Retina (tissue), 1 donor: Measurements from ENCODE around the gene LELP1.
A peak's percentile ranks its signal among the peaks of the same experiment; 100 is the strongest.

Experiments used
- DNase-seq: peaks from one replicate; pipeline ENCODE4 v3.0.0-alpha.2; 2016

LELP1 gene

DNA sequence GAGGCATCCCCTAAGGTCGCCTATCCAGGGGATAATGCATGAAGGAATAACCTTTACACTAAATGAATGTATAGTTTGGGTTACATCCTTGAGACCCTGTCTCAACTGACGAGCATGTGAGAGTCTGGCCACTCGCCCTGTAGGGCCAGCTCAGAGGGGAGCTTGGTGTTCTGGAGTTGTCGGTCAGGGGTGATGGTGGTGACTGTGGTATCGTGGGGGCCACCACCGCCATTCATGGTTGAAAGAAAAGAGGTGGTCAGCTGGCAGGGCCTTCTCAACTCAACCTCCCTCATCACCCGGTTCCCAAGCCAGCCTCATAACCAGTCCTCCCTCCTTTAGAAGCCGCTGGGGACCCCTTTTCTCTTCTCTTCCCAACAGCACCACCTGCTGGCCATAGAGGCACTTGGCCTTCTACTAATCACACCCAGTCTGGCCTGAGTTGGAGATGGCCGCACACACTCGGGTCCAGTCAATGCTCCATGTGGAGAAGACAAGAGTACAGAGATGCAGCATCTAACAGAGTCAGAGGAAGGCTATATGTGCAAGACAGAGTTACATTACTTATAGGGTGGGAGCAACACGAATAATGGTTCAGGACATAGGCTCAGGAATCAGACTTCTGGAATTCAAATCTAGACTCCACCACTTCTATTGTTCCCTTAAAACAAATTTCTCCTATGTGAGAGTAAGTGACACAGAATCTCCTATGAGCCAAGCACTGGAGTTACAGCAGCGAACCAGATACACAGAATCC, 26.0 kb downstream of the LELP1 start:
- DNase-seq = peak; percentile 57

DNA sequence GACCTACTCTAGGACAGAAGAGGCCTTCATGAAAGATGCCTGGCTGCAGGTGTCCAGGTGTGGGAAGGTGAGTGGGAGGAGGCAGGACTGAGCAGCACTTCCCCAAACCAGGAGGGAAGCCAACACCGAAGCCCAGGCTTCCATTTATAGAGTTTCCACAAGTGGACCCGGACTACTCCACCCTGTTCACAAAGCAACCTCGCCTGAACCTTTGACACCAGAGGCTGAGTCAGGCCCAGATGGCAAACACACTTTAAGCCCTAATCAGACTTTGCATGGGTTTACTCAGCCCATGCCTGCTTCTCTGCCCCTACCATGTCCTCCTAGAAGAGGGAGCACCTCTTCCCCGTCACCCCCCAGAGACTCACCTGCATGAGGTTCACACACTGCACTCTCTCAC, 28.1 kb downstream of the LELP1 start:
- no peak for DNase-seq

DNA sequence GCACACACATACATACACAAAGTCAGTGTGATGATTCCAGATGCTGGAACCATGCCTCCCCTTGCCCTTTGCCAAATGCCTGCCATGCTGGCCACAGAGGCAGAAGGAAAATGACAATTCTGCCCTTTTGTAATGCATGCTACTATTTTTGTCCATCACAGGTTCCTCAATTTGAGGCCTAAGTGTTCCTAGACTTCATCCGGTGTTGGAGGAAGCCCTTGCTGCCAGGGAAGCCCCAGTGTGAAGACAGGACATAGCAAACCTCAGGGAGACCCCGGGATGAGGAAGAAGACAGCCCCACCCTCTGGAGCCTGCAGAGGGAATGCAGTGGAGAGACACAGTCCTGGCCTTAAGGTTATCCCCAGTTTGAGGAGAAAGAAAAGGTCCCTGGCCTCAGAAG, 28.6 kb downstream of the LELP1 start:
- no peak for DNase-seq

DNA sequence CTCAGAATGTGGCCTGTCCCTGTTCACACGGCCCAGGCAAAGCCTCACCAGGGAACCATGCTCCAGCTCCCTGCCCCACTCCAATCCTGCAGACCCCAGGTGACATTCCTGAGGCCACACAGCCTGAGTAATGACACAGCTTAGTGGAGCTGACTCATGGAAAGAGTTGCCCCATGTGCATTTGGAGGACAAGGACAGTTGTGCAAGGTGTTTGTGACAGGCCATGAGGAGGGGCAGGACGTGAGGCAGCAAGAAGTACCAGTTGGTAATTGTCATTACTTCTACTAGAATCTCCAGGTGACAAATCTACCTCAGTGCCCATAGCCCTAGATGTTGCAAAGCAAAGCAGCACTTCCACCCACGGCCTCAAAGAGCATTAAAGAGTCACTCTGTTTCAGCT, 29.3 kb downstream of the LELP1 start:
- no peak for DNase-seq

DNA sequence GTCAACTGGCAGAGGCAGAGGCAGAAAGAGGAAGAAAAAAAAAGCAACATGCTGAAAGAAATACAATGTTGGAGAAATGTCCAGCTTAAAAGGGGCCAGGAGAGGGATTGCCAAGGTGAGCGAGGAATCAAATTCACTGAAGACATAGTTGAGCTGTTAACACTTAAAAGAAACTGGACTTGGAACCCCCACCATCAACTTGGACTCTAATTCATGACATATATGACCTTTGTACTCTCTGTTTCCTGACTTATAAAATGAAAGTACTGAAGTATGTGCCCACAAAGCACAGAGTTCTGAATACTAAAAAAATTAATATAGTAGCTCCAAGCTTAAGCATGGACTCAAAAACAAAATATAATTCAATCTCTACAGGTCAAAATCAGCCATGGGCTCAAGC, 30.2 kb downstream of the LELP1 start:
- no peak for DNase-seq

DNA sequence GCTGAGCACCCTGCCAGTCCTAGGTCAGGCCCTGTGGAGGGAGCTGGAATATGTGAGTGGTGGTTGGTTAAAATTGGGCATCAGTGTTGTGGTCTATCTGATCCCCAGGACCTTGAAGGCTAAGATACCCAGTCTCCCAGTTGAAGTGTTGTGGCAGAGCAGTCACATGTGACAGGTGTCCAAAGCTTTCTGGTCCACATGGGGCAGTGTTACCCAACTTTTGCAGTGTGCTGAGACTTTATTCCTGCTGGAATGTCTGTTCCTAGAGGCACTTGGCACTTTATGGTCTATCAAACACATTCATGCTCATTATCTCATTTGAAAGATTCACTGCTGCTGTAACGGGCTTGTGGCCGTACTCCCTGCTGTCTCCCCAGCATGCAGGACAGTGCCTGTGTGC, 35.3 kb downstream of the LELP1 start:
- DNase-seq = no peak

DNA sequence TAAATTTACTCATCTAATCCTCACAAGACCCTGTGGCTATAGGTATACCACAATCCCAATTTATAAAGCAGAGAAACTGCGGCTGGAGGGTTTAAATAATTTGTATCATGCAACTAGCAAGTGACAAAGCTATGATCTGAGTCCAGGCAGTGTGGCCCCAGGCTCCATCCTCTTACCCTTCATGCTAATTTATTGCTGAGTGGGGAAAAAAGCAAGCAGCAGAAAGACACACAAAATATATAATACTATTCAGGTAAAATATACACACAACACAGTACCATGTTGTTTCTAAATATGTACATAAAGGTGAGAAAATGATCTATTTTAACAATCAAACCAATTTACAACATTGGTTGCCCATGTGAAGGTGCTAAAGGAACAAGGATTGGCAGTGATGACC, 38.9 kb downstream of the LELP1 start:
- no peak for DNase-seq

DNA sequence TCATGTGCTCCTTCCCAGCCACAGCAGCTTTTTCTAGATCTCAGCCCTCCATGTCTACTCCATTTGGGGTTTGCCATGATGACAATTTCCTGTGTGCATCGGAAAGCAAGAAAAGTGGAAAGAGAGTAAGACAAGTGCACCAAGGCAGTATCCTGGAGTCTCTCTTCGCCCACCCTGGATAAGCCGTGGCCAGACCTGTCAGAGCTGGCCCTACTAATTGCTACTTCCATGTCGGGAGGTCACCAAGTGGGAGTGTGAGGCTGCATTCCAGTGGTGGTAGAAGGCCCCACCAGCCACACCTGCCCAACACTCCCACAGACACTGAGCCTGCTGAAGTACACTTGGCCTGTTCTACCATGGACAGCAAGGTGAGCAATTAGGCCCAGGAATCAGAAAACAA, 42.2 kb downstream of the LELP1 start:
- DNase-seq = no peak

DNA sequence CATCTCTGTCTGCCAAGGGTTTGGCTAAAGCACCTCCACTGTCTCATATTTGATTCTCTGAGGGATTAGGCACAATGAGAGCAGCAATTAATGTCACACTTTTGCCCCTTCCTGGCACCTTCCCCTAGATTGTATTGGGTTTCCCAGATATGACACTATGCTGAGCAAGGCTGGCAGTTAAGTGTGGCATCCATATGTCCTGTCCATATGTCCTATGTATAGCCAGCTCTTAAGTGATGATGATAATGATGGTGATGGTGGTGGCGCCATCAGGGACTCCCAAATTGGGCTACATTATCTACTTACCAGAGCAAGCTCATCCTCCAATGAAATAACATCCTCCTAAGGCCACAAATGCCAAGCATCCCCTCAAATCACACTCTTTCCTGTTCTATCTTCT, 42.8 kb downstream of the LELP1 start:
- DNase-seq = no peak

DNA sequence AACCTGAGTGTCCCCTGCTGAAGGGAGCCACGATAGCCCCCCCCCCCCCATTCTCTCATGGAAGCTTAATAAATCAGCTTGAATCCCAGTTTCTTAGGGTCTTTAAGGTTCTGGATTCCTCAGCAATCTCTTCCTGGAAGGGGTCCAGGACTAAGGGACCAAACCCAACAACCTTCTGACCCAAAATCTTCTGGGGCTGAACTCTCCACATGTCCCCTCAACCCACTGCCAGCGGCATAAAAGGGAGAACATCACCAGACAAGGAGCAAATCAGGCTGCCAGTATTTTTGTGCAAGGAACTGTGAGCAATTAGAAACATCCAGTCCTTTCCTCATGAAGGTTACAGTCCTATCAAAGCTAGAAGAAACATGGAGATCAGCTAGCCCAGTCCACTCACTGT, 43.6 kb downstream of the LELP1 start:
- DNase-seq = no peak

DNA sequence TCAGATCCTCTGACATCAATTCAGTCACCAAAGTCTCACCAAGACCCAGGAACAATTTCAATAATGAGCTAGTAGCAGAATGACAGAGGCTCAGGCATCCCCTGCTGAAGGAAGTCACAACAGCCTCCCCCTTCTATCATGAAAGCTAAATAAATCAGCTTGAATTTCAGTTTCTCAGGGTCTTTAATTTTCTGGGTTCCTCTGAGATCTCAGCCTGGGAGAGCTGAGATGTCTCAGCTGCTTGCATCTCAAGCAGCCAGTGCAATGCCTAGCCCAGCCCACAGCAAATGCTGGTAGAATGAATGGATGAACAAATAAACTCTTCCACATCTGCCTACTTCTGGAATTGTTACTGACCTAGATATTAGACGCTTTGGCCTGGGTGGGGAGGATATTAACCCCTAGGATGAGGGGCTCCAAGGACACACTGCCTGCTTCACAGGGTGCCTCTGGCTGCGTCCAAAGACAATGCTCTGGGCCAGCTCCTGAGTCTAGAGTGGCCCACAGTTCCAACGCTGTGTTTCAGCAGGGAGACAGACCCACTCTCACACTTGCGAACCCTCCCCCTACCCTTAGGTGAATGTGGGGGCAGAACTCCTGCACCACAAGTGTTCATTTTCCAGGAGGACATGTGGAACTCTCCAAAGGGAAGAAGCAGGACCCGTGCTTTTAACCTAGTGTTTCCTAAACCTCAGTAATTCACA, 45.1 kb downstream of the LELP1 start:
- no peak for DNase-seq

DNA sequence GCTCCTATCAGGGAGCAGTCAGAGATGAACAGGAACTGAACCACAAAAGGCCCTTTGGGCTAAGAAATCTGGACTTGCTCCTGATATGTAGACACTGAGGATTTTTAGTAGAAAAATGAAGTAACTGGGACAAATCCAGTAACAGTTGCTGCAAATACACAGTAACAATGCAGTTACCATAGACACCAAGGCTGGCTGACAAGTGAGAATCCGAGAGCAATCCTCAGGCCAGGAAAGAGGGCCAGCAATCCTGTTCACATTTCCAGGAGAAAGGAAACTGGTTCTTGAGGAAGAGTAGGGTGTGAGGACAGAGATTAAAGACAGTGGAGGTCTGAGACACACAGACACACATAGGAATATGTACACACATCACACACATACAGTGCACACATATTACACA, 46.9 kb downstream of the LELP1 start:
- DNase-seq = no peak

DNA sequence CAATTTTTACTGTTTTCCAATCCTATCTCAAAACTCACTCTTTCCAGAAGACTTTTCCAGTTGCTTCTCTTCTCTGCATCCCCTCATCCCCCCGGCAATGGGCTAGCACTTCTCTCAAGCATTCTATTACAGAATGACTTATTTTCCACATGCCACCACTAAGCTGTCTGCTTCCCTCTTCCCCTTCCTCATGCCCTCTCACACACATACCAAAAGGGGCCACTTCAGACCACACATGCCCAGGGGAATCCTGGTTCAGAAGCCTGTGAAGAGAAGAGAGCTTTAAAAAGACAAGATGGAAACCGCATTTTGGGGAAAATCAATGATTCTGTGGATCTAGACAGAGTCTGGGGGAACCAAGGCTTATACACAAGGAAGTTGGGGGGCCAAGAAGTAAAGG, 47.9 kb downstream of the LELP1 start:
- no peak for DNase-seq

DNA sequence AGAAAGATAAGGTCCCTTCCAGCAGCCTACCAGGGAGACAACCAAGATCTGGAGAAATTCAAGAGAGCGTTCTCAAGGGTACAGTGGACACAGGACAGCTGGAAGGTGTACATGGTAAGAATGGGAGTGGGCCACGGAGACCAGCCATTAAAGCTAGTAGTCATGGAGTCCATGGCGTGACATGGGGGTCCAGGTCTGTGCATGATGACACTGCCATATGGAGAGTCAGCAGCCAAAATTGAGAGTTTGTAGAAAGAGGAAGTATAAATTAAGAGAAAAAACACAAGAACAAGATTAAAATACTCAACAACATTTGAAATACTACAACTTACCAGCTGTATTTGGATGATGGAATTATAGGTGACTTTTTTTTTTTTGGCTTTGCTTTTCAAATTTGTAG, 48.3 kb downstream of the LELP1 start:
- no peak for DNase-seq

DNA sequence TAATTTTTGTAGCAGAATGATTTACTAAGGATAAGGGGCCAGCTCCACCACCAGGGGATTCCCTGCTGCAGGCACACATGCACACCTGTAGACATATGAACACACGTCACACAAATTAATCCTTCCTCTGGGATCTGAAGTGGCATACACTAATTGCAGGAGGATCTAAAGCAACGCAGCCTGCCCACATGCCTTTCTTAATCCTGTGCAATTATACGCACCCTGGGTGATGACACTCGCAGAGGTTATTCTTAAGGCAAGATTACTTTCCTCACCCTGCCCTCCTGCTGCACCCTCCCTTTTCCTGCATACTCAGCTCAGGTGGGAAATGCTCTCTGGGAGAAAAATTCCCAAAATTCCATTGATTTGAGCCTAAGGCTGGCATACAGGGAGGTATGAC, 48.8 kb downstream of the LELP1 start:
- no peak for DNase-seq

DNA sequence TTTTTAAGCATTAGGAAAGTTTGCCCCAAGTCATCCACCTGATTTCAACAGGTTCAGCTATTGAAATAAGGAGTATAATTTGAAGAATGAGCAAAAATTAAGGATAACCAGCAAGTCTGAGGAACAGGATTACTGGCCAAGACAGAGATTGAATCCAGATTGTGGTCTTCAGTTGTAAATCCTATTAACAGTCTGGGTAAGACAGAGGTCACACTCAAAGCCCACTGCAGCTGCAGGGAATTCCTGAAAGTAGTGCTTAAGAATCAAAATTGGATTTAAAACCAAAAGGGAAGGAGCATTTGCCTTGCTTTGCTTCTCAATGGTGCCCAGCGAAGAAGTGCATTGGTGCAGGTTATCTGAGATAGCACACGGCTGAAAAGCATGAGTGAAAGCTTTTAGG, 49.8 kb downstream of the LELP1 start:
- DNase-seq = no peak

DNA sequence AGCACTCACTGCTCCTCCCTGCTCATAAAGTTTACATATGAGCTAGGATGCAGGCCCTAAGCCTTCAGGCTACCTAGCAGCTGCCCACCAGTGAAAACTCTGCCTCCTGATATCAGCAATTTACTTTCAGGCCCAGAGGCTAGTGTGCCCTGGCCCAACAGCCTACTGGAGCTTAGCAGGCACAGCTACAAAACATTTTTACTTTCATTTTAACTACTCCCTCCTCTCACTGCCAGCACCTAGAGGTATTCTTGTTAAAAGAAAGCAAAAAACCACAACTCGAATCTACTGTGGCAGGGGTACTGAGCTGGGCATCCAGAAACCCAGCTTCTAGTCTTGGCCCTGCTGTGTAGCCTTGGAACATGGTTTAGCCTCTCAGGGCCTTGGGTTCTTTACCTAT, 50.5 kb downstream of the LELP1 start:
- DNase-seq = no peak
